ENCODE results near the gene PRKCH.

Gene PRKCH

GRCh38 chr14:61279082-61279481, 42.3 kb upstream of the PRKCH start:
- DNase-seq = no peak
- H3K4me2 ChIP-seq (ENCODE audit: insufficient read depth, low read length) = no peak overlapping the region
- TF ChIP-seq EZH2 (IDR thresholded peaks at IDR 0.05; ENCODE audit: borderline replicate concordance, low read depth, low read length, severe bottlenecking) (no peak), CTCF (IDR thresholded peaks at IDR 0.05; ENCODE audit: borderline replicate concordance, extremely low read depth, low read length, poor library complexity, severe bottlenecking) (no peak)

GRCh38 chr14:61280092-61280525, 41.3 kb upstream of the PRKCH start:
- Histone ChIP-seq H3K27ac (ENCODE audit: low read length) (no peak overlapping the region), H3K4me3 (ENCODE audit: low read depth in 1 of 2, low read length in 2 of 2) (no peak overlapping the region), H3K4me1 (ENCODE audit: insufficient read depth, low read length) (peaks cover 21% of the 10 kb centered on the region), H2AFZ (ENCODE audit: low read depth, low read length) (no peak overlapping the region), H3K79me2 (ENCODE audit: insufficient read depth, low read length) (no peaks in the 10 kb centered on the region), H4K20me1 (ENCODE audit: insufficient read depth, low read length) (no peaks in the 10 kb centered on the region), H3K4me2 (ENCODE audit: insufficient read depth, low read length) (no peak overlapping the region), H3K9ac (ENCODE audit: low read depth, low read length) (no peak overlapping the region), H3K36me3 (ENCODE audit: insufficient read depth, low read length) (no peaks in the 10 kb centered on the region), H3K9me3 (ENCODE audit: insufficient read depth, low read length, severe bottlenecking) (no peaks in the 10 kb centered on the region), H3K27me3 (ENCODE audit: insufficient read depth, low read length, poor library complexity) (no peaks in the 10 kb centered on the region)
- ATAC-seq (ENCODE audit: insufficient read depth, low read depth) (no peak), DNase-seq (no peak)
- TF ChIP-seq CTCF (IDR thresholded peaks at IDR 0.05; ENCODE audit: borderline replicate concordance, extremely low read depth, low read length, poor library complexity, severe bottlenecking) (no peak), EZH2 (IDR thresholded peaks at IDR 0.05; ENCODE audit: borderline replicate concordance, low read depth, low read length, severe bottlenecking) (no peak)

More at GRCh38 chr14:61279082-61279481, 42.3 kb upstream of the PRKCH start:
- no peaks in the 10 kb centered on the region for H3K79me2 ChIP-seq (ENCODE audit: insufficient read depth, low read length)
- no peak for ATAC-seq (ENCODE audit: insufficient read depth, low read depth)
- no peaks in the 10 kb centered on the region for H3K36me3 ChIP-seq (ENCODE audit: insufficient read depth, low read length)
- no peak overlapping the region for H3K9ac ChIP-seq (ENCODE audit: low read depth, low read length)
- no peak overlapping the region for H3K27ac ChIP-seq (ENCODE audit: low read length)
- H3K4me3 ChIP-seq (ENCODE audit: low read depth in 1 of 2, low read length in 2 of 2) = no peak overlapping the region
- peaks cover 10% of the 10 kb centered on the region for H3K4me1 ChIP-seq (ENCODE audit: insufficient read depth, low read length)
- no peaks in the 10 kb centered on the region for H3K27me3 ChIP-seq (ENCODE audit: insufficient read depth, low read length, poor library complexity)
- H2AFZ ChIP-seq (ENCODE audit: low read depth, low read length) = no peak overlapping the region
- H3K9me3 ChIP-seq (ENCODE audit: insufficient read depth, low read length, severe bottlenecking) = no peaks in the 10 kb centered on the region
- no peaks in the 10 kb centered on the region for H4K20me1 ChIP-seq (ENCODE audit: insufficient read depth, low read length)

- no peaks in the 10 kb centered on the region for H4K20me1 ChIP-seq (ENCODE audit: insufficient read depth, low read length)
- H3K27me3 ChIP-seq (ENCODE audit: insufficient read depth, low read length, poor library complexity) = no peaks in the 10 kb centered on the region
- no peak overlapping the region for H2AFZ ChIP-seq (ENCODE audit: low read depth, low read length)
- H3K4me3 ChIP-seq (ENCODE audit: low read depth in 1 of 2, low read length in 2 of 2) = no peak overlapping the region
- DNase-seq (no peak), ATAC-seq (ENCODE audit: insufficient read depth, low read depth) (no peak)
- no peak overlapping the region for H3K4me2 ChIP-seq (ENCODE audit: insufficient read depth, low read length)
- no peak overlapping the region for H3K9ac ChIP-seq (ENCODE audit: low read depth, low read length)
- H3K79me2 ChIP-seq (ENCODE audit: insufficient read depth, low read length) = no peaks in the 10 kb centered on the region
- H3K36me3 ChIP-seq (ENCODE audit: insufficient read depth, low read length) = no peaks in the 10 kb centered on the region
- H3K9me3 ChIP-seq (ENCODE audit: insufficient read depth, low read length, severe bottlenecking) = no peaks in the 10 kb centered on the region
- TF ChIP-seq EZH2 (IDR thresholded peaks at IDR 0.05; ENCODE audit: borderline replicate concordance, low read depth, low read length, severe bottlenecking) (no peak), CTCF (IDR thresholded peaks at IDR 0.05; ENCODE audit: borderline replicate concordance, extremely low read depth, low read length, poor library complexity, severe bottlenecking) (no peak)
- H3K4me1 ChIP-seq (ENCODE audit: insufficient read depth, low read length) = peaks cover 26% of the 10 kb centered on the region
- H3K27ac ChIP-seq (ENCODE audit: low read length) = no peak overlapping the region
Observed at GRCh38 chr14:61280526-61281185, 40.7 kb upstream of the PRKCH start.
